Transverse colon (tissue), 4 donors: ENCODE measurements around the gene RAPGEF5.

Experiments
- CTCF ChIP-seq, 5 experiments: fragments of 200-600 bp in 3 of 5; fragments of 450-650 bp in 2 of 5; sonication (generic) in 3 of 5; IDR thresholded peaks; 1 replicate in 2 of 5; 2 replicates in 3 of 5; pipeline ENCODE4 v1.5.1; 2016 to 2017; ENCODE audit warnings: antibody characterized with exemption in 5 of 5, inconsistent platforms in 3 of 5, mild to moderate bottlenecking in 2 of 5, moderate library complexity in 1 of 5
- POLR2A ChIP-seq: fragments of 450-650 bp; IDR thresholded peaks from one replicate; pipeline ENCODE4 v1.6.1; 2016; ENCODE audit warnings: antibody characterized with exemption, mild to moderate bottlenecking, moderate library complexity
- POLR2AphosphoS5 ChIP-seq, 3 donors: sonication (generic); formaldehyde crosslinking; IDR thresholded peaks; one replicate each; pipeline ENCODE4 v1.6.1; 2016; ENCODE audit warnings: antibody characterized with exemption in 3 of 3

- no peak for TF ChIP-seq POLR2A
- TF ChIP-seq POLR2AphosphoS5 (IDR thresholded peaks at IDR 0.05) = no peak
- TF ChIP-seq CTCF (IDR thresholded peaks at IDR 0.05) = no peak
Measured at GRCh38 chr7:22168129-22168634, 188.8 kb downstream of the RAPGEF5 start.
